RWPE2 (cell line): ENCODE results near the gene LRRC45.

Source experiments
- ATAC-seq: fragments of 200-7000 bp; cut with Tn5 transposase; 3 replicates; pipeline ENCODE4 v1.9.1; 2021; ENCODE audit warnings: low read depth
- DNase-seq: peaks from one replicate; pipeline ENCODE4 v3.0.0-alpha.2; 2020; ENCODE audit warnings: low spot score
- H3K27ac ChIP-seq: fragments of 450-650 bp; 2 replicates; pipeline ENCODE4 v1.5.1; 2017; ENCODE audit warnings: mild to moderate bottlenecking; ENCODE audit not compliant: poor library complexity, severe bottlenecking
- H3K27me3 ChIP-seq: fragments of 250-450 bp; sonication (Bioruptor Pico); 2 replicates; pipeline ENCODE4 v1.5.1; 2021; ENCODE audit warnings: mild to moderate bottlenecking, moderate library complexity; ENCODE audit not compliant: insufficient read depth, poor library complexity, severe bottlenecking
- H3K36me3 ChIP-seq: fragments of 250-450 bp; sonication (Bioruptor Pico); 2 replicates; pipeline ENCODE4 v1.5.1; 2020; ENCODE audit warnings: low read depth, mild to moderate bottlenecking, moderate library complexity
- H3K4me1 ChIP-seq: fragments of 250-450 bp; sonication (Bioruptor Pico); 2 replicates; pipeline ENCODE4 v1.5.1; 2021; ENCODE audit warnings: mild to moderate bottlenecking, moderate library complexity; ENCODE audit not compliant: insufficient read depth, poor library complexity, severe bottlenecking
- H3K4me3 ChIP-seq: fragments of 250-450 bp; sonication (Bioruptor Pico); 2 replicates; pipeline ENCODE4 v1.5.1; 2021; ENCODE audit warnings: mild to moderate bottlenecking, moderate library complexity; ENCODE audit not compliant: severe bottlenecking
- H3K9me3 ChIP-seq: fragments of 250-450 bp; sonication (Bioruptor Pico); 2 replicates; pipeline ENCODE4 v1.5.1; 2021; ENCODE audit warnings: mild to moderate bottlenecking, moderate library complexity; ENCODE audit not compliant: severe bottlenecking
- TF ChIP-seq, protein P1 (sequence below): fragments of 450-650 bp; IDR thresholded peaks from one replicate; pipeline ENCODE4 v1.5.1; 2017; ENCODE audit warnings: mild to moderate bottlenecking, moderate library complexity; ENCODE audit not compliant: poor library complexity, severe bottlenecking

Gene LRRC45

DNA sequence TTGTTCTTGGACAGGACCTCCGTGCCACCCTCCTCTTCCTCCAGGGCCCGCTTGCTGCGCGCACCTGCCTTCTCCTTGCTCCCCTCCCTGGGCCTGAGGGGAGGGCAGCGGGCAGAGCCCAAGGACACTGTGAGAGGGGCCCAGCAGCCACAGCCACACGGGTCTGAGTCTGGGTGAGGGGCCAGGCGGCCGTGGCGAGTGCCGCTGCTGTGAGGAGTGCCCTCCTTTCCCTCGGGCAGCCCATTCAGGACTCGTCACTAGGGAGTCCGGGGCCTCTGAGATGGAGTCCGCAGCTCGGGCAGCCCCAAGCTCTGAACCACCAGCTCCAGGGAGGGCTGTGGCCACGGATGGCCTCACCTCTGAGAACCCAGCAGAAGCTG is 36.9 kb downstream of the LRRC45 start:
- no peaks in the 10 kb centered on the region for H3K9me3 ChIP-seq
- H3K27me3 ChIP-seq = no peaks in the 10 kb centered on the region
- TF ChIP-seq, protein P1, sequence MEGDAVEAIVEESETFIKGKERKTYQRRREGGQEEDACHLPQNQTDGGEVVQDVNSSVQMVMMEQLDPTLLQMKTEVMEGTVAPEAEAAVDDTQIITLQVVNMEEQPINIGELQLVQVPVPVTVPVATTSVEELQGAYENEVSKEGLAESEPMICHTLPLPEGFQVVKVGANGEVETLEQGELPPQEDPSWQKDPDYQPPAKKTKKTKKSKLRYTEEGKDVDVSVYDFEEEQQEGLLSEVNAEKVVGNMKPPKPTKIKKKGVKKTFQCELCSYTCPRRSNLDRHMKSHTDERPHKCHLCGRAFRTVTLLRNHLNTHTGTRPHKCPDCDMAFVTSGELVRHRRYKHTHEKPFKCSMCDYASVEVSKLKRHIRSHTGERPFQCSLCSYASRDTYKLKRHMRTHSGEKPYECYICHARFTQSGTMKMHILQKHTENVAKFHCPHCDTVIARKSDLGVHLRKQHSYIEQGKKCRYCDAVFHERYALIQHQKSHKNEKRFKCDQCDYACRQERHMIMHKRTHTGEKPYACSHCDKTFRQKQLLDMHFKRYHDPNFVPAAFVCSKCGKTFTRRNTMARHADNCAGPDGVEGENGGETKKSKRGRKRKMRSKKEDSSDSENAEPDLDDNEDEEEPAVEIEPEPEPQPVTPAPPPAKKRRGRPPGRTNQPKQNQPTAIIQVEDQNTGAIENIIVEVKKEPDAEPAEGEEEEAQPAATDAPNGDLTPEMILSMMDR = no peak
- peaks cover 89% of the 10 kb centered on the region for H3K36me3 ChIP-seq
- no peak overlapping the region for H3K4me3 ChIP-seq
- ATAC-seq (no peak), DNase-seq (no peak)
- H3K27ac ChIP-seq = no peak overlapping the region
- H3K4me1 ChIP-seq = no peaks in the 10 kb centered on the region

GRCh38 chr17:82060614-82061013 is 37.5 kb downstream of the LRRC45 start:
- ATAC-seq = no peak
- Histone ChIP-seq H3K36me3 (peaks cover 85% of the 10 kb centered on the region), H3K27me3 (no peaks in the 10 kb centered on the region), H3K27ac (no peak overlapping the region), H3K9me3 (no peaks in the 10 kb centered on the region), H3K4me1 (no peaks in the 10 kb centered on the region), H3K4me3 (no peak overlapping the region)
- TF ChIP-seq, protein P1 = no peak
- DNase-seq = no peak

DNA sequence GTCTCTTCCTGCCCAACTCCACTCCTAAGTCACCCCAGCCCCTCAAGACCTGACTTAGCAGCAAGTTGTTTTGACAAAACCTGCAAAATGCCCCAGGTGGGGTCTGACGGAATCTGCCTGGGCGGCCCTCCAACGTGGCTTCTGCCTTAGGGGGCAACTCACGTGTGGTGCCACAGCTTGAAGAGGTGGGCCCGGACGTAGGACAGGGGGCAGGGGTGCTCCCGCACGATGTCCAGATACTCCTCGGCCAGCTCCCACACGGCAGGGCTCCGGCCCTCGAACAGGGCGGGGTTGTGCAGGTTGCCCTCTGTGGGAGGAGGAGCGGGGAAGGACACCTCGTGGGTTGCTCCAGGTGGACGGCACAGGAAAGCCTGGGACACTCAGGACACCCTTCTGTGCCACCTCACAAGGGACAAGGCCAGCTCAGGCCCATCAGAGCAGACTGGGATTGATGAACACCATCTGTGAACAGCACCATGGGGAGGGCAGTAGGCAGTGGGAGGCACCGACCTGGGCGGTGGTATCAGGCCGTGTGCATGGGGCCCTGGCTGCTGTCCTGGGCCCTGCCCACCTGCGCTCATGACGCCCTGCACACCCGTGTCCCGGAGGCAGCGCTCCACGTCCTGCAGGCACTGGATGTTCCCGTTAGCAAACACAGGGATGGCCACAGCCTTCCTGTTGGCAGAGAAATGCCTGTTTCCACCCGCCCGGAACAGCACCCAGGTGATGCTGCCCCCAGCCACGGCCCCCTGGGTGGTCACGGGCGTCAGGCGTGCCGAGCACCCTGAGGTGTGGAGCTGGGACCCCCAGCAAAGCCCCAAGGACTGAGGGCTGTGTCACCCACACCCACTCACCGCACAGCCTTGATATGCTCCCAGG is 38.2 kb downstream of the LRRC45 start:
- H3K9me3 ChIP-seq = no peaks in the 10 kb centered on the region
- no peak for DNase-seq
- TF ChIP-seq, protein P1 = no peak
- peaks cover 80% of the 10 kb centered on the region for H3K36me3 ChIP-seq
- no peak overlapping the region for H3K27ac ChIP-seq
- H3K4me1 ChIP-seq = no peaks in the 10 kb centered on the region
- ATAC-seq = no peak
- no peak overlapping the region for H3K4me3 ChIP-seq
- H3K27me3 ChIP-seq = no peaks in the 10 kb centered on the region

GRCh38 chr17:82062076-82062983 is 39.2 kb downstream of the LRRC45 start:
- Histone ChIP-seq H3K4me1 (no peaks in the 10 kb centered on the region), H3K36me3 (peaks cover 69% of the 10 kb centered on the region)

More at GRCh38 chr17:82062076-82062983, 39.2 kb downstream of the LRRC45 start:
- DNase-seq = no peak
- Histone ChIP-seq H3K27ac (no peak overlapping the region), H3K4me3 (no peak overlapping the region), H3K9me3 (no peaks in the 10 kb centered on the region), H3K27me3 (no peaks in the 10 kb centered on the region)
- TF ChIP-seq, protein P1 = no peak
- no peak for ATAC-seq
